K562 (cell line): ENCODE data around the gene NOM1. TPM values are rescaled to one million over a fixed set of nuclear protein-coding genes. Genes with fewer than 3 reads are reported as not detected.

Experiments
- ATAC-seq: fragments of 200-7000 bp; cut with Tn5 transposase; 3 replicates; pipeline ENCODE4 v1.9.1; 2020; ENCODE audit warnings: moderate library complexity
- BruUV-seq: library from RNA; stranded (reverse); fragments of 400-500 nt; replicated peaks from 2 replicates; lab custom pipeline; 2021; lab: Mats Ljungman, UMichigan
- CTCF ChIA-PET: fragments of 300-600 bp; formaldehyde crosslinking; extraction: SDS; loops from one replicate; lab custom pipeline; 2021; ENCODE audit warnings: low intra/inter-chr PET ratio; lab: Yijun Ruan, JAX
- POLR2A ChIA-PET: fragments of 300-600, 350-650 bp; sonication (Branson Sonifier 250); formaldehyde crosslinking; extraction: SDS; loops from one replicate; lab custom pipeline; 2021; ENCODE audit warnings: antibody characterized with exemption, inconsistent platforms; lab: Yijun Ruan, JAX
- DNase-seq, 4 experiments: peaks; one replicate each; pipeline versions ENCODE4 v3.0.0 to v3.0.0-alpha.2; 2011 to 2018; ENCODE audit warnings: low spot score in 3 of 4, mixed read lengths in 3 of 4; ENCODE audit errors: extremely low read depth in 1 of 4
- FAIRE-seq: peaks from 2 replicates; lab custom pipeline; 2011; peaks lifted over from hg19 to GRCh38; lab: Jason Lieb, UNC
- H2AFZ ChIP-seq: 2 replicates; pipeline ENCODE4 v1.6.0; 2011; ENCODE audit warnings: low read depth, low read length, control low read depth, inconsistent platforms
- H3K27ac ChIP-seq: fragments of 200-600 bp; 3 replicates; pipeline ENCODE4 v1.8.0; 2011; ENCODE audit warnings: low read depth, mild to moderate bottlenecking, control low read depth, inconsistent platforms, low read length, moderate library complexity, mixed read lengths; ENCODE audit errors: extremely low read depth
- H3K27me3 ChIP-seq, 2 experiments: fragments of 300-600 bp in 1 of 2; 2 replicates in 1 of 2; 3 replicates in 1 of 2; pipeline versions ENCODE4 v1.6.0 to v1.8.0; 2011; ENCODE audit warnings: inconsistent platforms in 2 of 2, low read length in 2 of 2, mild to moderate bottlenecking in 1 of 2, mixed read lengths in 1 of 2, moderate library complexity in 1 of 2; ENCODE audit not compliant: control insufficient read depth in 2 of 2, insufficient read depth in 2 of 2
- H3K36me3 ChIP-seq: fragments of 300-600 bp; 3 replicates; pipeline ENCODE4 v1.8.0; 2011; ENCODE audit warnings: mild to moderate bottlenecking, low read length, inconsistent platforms; ENCODE audit not compliant: control insufficient read depth, insufficient read depth
- H3K4me1 ChIP-seq, 2 experiments: fragments of 200-600 bp in 1 of 2; replicated peaks in 1 of 2; 2 replicates in 1 of 2; 3 replicates in 1 of 2; pipeline versions ENCODE4 v1.5.1 to v1.8.0; 2011; ENCODE audit warnings: inconsistent platforms in 2 of 2, low read length in 2 of 2, mild to moderate bottlenecking in 1 of 2, mixed read lengths in 1 of 2, moderate library complexity in 1 of 2; ENCODE audit not compliant: control insufficient read depth in 2 of 2, insufficient read depth in 2 of 2
- H3K4me2 ChIP-seq: 2 replicates; pipeline ENCODE4 v1.6.1; 2011; ENCODE audit warnings: low read length, control low read depth, inconsistent platforms, mixed read lengths; ENCODE audit not compliant: insufficient read depth
- H3K4me3 ChIP-seq: fragments of 200-600 bp; sonication (generic), shearing (Covaris generic); 2 replicates; pipeline ENCODE4 v1.5.1; 2016; ENCODE audit warnings: control low read depth, inconsistent platforms
- H3K79me2 ChIP-seq: fragments of 200-600 bp; 3 replicates; pipeline ENCODE4 v1.8.0; 2011; ENCODE audit warnings: low read length, inconsistent platforms; ENCODE audit not compliant: control insufficient read depth, insufficient read depth
- H3K9ac ChIP-seq, 2 experiments: 2 replicates each; pipeline versions ENCODE4 v1.6.0 to v1.6.1; 2011; ENCODE audit warnings: low read depth in 2 of 2, low read length in 2 of 2, control low read depth in 1 of 2, inconsistent platforms in 1 of 2, mild to moderate bottlenecking in 1 of 2, mixed read lengths in 1 of 2; ENCODE audit not compliant: insufficient read depth in 1 of 2
- H3K9me1 ChIP-seq: one replicate; pipeline ENCODE4 v1.6.0; 2011; ENCODE audit warnings: inconsistent platforms, mild to moderate bottlenecking, low read length, moderate library complexity; ENCODE audit not compliant: control insufficient read depth, insufficient read depth
- H3K9me3 ChIP-seq: replicated peaks from 2 replicates; pipeline ENCODE4 v1.5.1; 2011; ENCODE audit warnings: low read depth, low read length, inconsistent platforms; ENCODE audit not compliant: control insufficient read depth, insufficient read depth
- H4K20me1 ChIP-seq: replicated peaks from 2 replicates; pipeline ENCODE4 v1.6.1; 2011; ENCODE audit warnings: low read length, inconsistent platforms, mixed read lengths; ENCODE audit not compliant: control insufficient read depth, insufficient read depth
- POLR2G ChIP-seq: fragments of 200-400 bp; formaldehyde crosslinking; IDR thresholded peaks from 2 replicates; pipeline ENCODE4 v1.6.1; 2017; ENCODE audit warnings: low read depth, mild to moderate bottlenecking, antibody characterized with exemption, low read length, moderate library complexity
- RBFOX2 ChIP-seq: fragments of 200-400 bp; formaldehyde crosslinking; IDR thresholded peaks from 2 replicates; pipeline ENCODE4 v1.6.1; 2017; ENCODE audit warnings: low read depth, mild to moderate bottlenecking, low read length, moderate library complexity
- SUPT5H ChIP-seq: fragments of 450-650 bp; IDR thresholded peaks from 2 replicates; pipeline ENCODE4 v1.6.1; 2016
- TRIM28 ChIP-seq: fragments of 450-650 bp; IDR thresholded peaks from 2 replicates; pipeline ENCODE4 v1.6.1; 2017
- WGBS: fragments of 100-300 bp; shearing (Covaris generic); methylation state at CpG from one replicate; pipeline ENCODE4 v1.1.6; 2016; ENCODE audit warnings: low coverage, mixed read lengths; ENCODE audit not compliant: insufficient coverage; ENCODE audit errors: missing lambda C conversion rate; 5-methylcytosine and 5-hydroxymethylcytosine counted together
- in situ Hi-C: fragments of 300-500 bp; cut with MboI; formaldehyde crosslinking; loops from 4 replicates; pipeline ENCODE4 v1.15.0; 2018; ENCODE audit warnings: inconsistent platforms, mixed read lengths
- intact Hi-C: fragments of 100-400 bp; cut with micrococcal nuclease; formaldehyde crosslinking; loops from 2 replicates; pipeline ENCODE4 v1.14.2; 2022
- polyA plus RNA-seq, 8 experiments: library from polyadenylated mRNA; depleted of rRNA in 4 of 8; stranded (reverse) in 5 of 8; unstranded in 3 of 8; fragments of >200 nt; fragmentation: Nextera tagmentation in 2 of 8; fragmentation: Illumina TruSeq in 1 of 8; extraction: Ambion mirVana in 2 of 8; extraction: Trizol in 1 of 8; gene quantifications; 2 replicates each; pipeline versions ENCODE4 v1.2.1 to v1.2.3, GENCODE V29; 2011 to 2014; ENCODE audit warnings: inconsistent platforms in 1 of 8, missing spikeins in 1 of 8
- total RNA-seq, 7 experiments: library from RNA; depleted of rRNA in 6 of 7; stranded (reverse); fragments of >200 nt in 6 of 7; fragmentation: Illumina TruSeq in 2 of 7; extraction: Trizol in 2 of 7; gene quantifications; 2 replicates each; pipeline versions ENCODE4 v1.2.1 to v1.2.3, GENCODE V29; 2011 to 2021; ENCODE audit warnings: low replicate concordance in 1 of 7
- TF ChIP-seq, protein P1 (sequence below): sonication (generic); formaldehyde crosslinking; IDR thresholded peaks from 2 replicates; pipeline ENCODE4 v1.9.0; 2022; ENCODE audit warnings: mild to moderate bottlenecking, missing genetic modification reagents

Gene NOM1
- total and polyA plus RNA-seq, 9 of the 15 experiments (the other 6 are each of a cell fraction or from before 2014, with no cell fraction given) = 6.8 to 47.3 (median 37.4) TPM

DNA sequence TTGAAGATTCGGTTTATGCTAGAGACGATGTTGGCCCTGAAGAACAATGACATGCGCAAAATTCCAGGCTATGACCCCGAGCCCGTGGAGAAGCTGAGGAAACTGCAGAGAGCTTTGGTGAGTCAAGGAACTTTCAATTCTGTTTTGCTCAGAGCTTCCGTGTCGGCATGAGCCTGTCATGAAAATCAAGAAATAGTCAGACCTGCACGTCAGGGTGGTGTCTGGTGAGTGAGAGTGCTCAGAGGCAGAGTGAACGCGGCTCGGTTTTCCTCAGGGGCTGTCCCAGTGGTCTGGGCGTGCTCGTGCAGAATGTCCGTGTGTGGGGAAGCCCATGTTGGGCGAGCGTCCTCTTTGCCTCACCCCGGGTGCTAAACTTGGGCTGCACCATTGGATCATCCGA lies 12.6 kb downstream of the NOM1 start:
- H3K27ac ChIP-seq = no peak overlapping the region
- H3K36me3 ChIP-seq = peaks cover 94% of the 10 kb centered on the region
- no TSS peak for BruUV-seq
- TF ChIP-seq RBFOX2 (0 out of 2 replicates have a peak, but pooled peaks have one; percentile 20), TRIM28 (no peak)
- POLR2A ChIA-PET = interaction anchor here (0.6 kb wide), 1 partner anchor 36 kb away, joined by 3 read pairs; no protein-coding TSS in a partner anchor
- peaks cover 16% of the 10 kb centered on the region for H3K79me2 ChIP-seq
- WGBS = 94% methylated on average over 18 of the region's 18 CpGs
- peaks cover 10% of the 10 kb centered on the region; the same call in 1 of the 2 replicates for H4K20me1 ChIP-seq
- no peak overlapping the region for H2AFZ ChIP-seq
- H3K4me1 ChIP-seq = no peaks in the 10 kb centered on the region
- no peak overlapping the region for H3K4me2 ChIP-seq
- FAIRE-seq = no peak
- H3K27me3 ChIP-seq = no peaks in the 10 kb centered on the region
- no peak for DNase-seq
- no peak for ATAC-seq
- intact Hi-C loops = no loop called here
- H3K4me3 ChIP-seq = no peak overlapping the region
- in situ Hi-C loops = no loop called here
- H3K9ac ChIP-seq = peak overlapping the region in 1 of 2 experiments; percentile 8; a peak in 1 of 4 replicates
- no peaks in the 10 kb centered on the region for H3K9me3 ChIP-seq
- CTCF ChIA-PET = no interaction called here
- H3K9me1 ChIP-seq = no peaks in the 10 kb centered on the region

DNA sequence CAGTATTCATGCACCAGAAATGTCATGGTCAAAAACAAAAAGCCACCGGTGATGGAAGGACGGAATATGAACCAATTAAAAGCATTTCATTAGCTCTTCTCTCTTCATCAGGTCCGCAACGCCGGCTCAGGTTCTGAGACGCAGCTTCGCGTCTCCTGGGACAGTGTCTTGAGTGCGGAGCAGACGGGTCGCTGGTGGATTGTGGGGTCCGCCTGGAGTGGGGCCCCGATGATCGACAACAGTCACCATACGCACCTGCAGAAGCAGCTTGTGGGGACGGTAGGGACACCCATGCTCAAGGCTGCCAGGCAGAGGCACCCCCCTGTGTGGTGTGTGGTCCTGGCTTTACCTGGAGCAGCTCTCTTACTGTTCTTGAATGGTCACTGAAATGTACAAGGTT lies 13.4 kb downstream of the NOM1 start:
- in situ Hi-C loops (no loop called here), intact Hi-C loops (no loop called here)
- Histone ChIP-seq H3K36me3 (peaks cover 97% of the 10 kb centered on the region), H3K4me3 (no peak overlapping the region), H3K9me3 (no peaks in the 10 kb centered on the region), H3K4me1 (no peaks in the 10 kb centered on the region), H3K9me1 (no peaks in the 10 kb centered on the region), H3K9ac (no peak overlapping the region), H4K20me1 (peaks cover 10% of the 10 kb centered on the region; the same call in 1 of the 2 replicates), H3K27ac (no peak overlapping the region), H3K79me2 (peaks cover 13% of the 10 kb centered on the region), H3K27me3 (no peaks in the 10 kb centered on the region), H2AFZ (no peak overlapping the region), H3K4me2 (no peak overlapping the region)
- no TSS peak for BruUV-seq
- no peak for FAIRE-seq
- ChIA-PET POLR2A (interaction anchor here (0.6 kb wide), 2 partner anchors 37 to 237 kb away, joined by 3 read pairs; no protein-coding TSS in a partner anchor), CTCF (no interaction called here)
- WGBS = 95% methylated on average over 16 of the region's 16 CpGs
- ATAC-seq = no peak
- TF ChIP-seq POLR2G = 0 out of 2 replicates have a peak, but pooled peaks have one; percentile 22
- TF ChIP-seq, protein P1, sequence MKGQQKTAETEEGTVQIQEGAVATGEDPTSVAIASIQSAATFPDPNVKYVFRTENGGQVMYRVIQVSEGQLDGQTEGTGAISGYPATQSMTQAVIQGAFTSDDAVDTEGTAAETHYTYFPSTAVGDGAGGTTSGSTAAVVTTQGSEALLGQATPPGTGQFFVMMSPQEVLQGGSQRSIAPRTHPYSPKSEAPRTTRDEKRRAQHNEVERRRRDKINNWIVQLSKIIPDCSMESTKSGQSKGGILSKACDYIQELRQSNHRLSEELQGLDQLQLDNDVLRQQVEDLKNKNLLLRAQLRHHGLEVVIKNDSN (CRISPR knock-in tag) = no peak
- TF ChIP-seq SUPT5H = no peak
- no peak for DNase-seq
